ENCODE measurements around the gene TTLL12.

- TF ChIP-seq, protein P1, sequence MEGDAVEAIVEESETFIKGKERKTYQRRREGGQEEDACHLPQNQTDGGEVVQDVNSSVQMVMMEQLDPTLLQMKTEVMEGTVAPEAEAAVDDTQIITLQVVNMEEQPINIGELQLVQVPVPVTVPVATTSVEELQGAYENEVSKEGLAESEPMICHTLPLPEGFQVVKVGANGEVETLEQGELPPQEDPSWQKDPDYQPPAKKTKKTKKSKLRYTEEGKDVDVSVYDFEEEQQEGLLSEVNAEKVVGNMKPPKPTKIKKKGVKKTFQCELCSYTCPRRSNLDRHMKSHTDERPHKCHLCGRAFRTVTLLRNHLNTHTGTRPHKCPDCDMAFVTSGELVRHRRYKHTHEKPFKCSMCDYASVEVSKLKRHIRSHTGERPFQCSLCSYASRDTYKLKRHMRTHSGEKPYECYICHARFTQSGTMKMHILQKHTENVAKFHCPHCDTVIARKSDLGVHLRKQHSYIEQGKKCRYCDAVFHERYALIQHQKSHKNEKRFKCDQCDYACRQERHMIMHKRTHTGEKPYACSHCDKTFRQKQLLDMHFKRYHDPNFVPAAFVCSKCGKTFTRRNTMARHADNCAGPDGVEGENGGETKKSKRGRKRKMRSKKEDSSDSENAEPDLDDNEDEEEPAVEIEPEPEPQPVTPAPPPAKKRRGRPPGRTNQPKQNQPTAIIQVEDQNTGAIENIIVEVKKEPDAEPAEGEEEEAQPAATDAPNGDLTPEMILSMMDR (optimal IDR thresholded peaks at IDR 0.05 in 1 of 3, IDR thresholded peaks at IDR 0.05 in 1 of 3, conservative IDR thresholded peaks at IDR 0.05 in 1 of 3; ENCODE audit: extremely low read depth in 1 of 3, insufficient read depth in 2 of 3, low read length in 3 of 3), result no peak
- TF ChIP-seq EZH2 (IDR thresholded peaks at IDR 0.05; ENCODE audit: low read length), result no peak
These were observed 25.1 kb upstream of the TTLL12 start for GRCh38 chr22:43211941-43212433.

All from keratinocyte (primary cell).